ENCODE results near the gene ZNF24.
A peak's percentile ranks its signal among the peaks of the same experiment; 100 is the strongest.

ZNF24 gene

DNA sequence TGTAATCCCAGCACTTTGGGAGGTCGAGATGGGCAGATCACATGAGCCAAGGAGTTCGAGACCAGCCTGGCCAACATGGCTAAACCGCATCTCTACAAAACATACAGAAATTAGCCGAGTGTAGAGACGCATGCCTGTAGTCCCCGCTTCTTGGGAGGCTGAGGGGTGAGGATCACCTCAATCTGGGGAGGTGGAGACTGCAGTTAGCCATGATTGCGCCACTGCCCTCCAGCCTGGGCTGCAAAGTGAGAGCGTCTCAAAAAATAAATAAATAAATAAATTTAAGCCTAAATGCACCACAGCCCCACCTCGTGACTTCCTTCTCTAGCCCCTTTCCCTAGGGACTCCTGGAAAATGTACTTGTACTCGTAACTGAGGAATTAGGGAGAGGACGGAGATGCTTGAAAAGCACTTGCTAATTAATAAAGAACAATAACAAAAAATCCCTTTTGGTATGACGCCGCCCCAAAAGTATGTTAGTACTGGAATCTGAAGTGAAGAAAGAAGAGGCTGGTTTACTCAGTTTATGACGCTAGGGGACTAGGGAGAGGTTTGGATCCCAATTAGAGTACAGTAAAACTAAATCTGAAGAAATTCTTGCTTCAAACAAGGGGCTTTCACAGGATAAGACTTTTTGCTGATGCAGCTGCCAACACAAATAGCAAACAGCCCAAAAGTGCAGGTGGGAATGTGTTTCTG lies 33.8 kb upstream of the ZNF24 start:
- no peaks in the 10 kb centered on the region for H3K36me3 ChIP-seq (ENCODE audit: insufficient read depth, low read length)
- no peak for DNase-seq

DNA sequence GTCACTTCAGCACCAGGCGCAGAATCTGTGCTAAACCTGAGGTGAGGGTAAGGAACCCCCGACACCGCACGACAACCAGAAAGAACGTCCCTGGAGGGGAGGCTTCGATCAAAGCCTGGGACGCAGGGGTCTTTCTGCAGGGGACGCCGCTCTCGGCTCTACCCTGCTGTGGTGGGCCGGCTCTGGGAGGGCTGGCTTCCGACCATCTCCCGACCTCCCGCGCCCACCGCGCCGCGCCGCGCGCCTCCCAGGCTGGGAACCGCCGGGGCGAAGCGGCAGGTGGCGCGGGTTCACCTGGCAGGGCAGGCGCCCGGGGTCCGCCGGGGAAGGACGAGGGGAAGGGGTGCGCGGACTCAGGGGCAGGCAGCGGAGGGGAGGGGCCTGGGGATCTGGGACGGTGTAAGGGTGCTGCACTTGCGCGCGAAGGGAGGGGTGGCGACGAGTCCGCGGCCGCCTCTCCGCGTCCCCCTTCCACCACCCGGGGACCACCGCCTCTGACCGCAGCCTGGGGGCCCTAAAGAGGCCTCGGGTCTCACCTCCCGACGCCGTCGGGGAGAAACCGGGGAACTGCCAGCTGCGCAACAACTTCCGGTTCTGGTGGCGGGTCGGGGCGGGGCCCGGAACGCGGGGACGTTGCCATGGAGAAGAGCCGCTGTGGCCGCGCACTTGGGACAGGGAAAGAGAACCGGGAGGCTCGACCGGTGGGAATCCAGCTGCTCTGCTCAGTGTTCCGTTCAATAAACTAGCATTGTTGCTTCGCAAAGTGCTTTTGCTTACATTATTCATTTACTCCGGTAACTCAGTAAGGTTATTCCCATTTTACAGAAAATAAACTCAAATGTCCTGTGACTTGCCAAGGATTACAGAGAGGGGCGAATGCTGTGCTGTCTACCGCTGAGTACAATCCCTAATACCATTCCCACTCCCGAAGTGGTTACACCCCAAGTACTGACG lies 32.8 kb upstream of the ZNF24 start, which contains the start of gene ZNF396:
Gene ZNF396, minus strand, starts transcription at position 596 of the 954 bp plus-strand sequence. CDS start 3,045 bp downstream, outside the sequence.
- no peaks in the 10 kb centered on the region for H4K20me1 ChIP-seq (ENCODE audit: insufficient read depth, low read length)
- no peaks in the 10 kb centered on the region for H3K9me3 ChIP-seq (ENCODE audit: insufficient read depth, low read length, severe bottlenecking)
- H3K79me2 ChIP-seq (ENCODE audit: insufficient read depth, low read length): no peaks in the 10 kb centered on the region
- peaks cover 14% of the 10 kb centered on the region for H3K27me3 ChIP-seq (ENCODE audit: insufficient read depth, low read length, poor library complexity)
- DNase-seq (peak; percentile 75), ATAC-seq (ENCODE audit: insufficient read depth, low read depth) (peak; percentile 84)
- H3K9ac ChIP-seq (ENCODE audit: low read depth, low read length): peak within 1 kb of the TSS; percentile 54
- peak within 1 kb of the TSS; percentile 12 to 61; a peak in 3 of 4 replicates for H3K4me3 ChIP-seq (ENCODE audit: low read depth in 1 of 2, low read length in 2 of 2)
- peaks cover 14% of the 10 kb centered on the region for H3K4me1 ChIP-seq (ENCODE audit: insufficient read depth, low read length)
- H3K27ac ChIP-seq (ENCODE audit: low read length): no peak within 1 kb of the TSS
- peak within 1 kb of the TSS; percentile 79 for H3K4me2 ChIP-seq (ENCODE audit: insufficient read depth, low read length)
- no peaks in the 10 kb centered on the region for H3K36me3 ChIP-seq (ENCODE audit: insufficient read depth, low read length)
- peak within 1 kb of the TSS; percentile 69 for H2AFZ ChIP-seq (ENCODE audit: low read depth, low read length)
- TF ChIP-seq, protein P1, sequence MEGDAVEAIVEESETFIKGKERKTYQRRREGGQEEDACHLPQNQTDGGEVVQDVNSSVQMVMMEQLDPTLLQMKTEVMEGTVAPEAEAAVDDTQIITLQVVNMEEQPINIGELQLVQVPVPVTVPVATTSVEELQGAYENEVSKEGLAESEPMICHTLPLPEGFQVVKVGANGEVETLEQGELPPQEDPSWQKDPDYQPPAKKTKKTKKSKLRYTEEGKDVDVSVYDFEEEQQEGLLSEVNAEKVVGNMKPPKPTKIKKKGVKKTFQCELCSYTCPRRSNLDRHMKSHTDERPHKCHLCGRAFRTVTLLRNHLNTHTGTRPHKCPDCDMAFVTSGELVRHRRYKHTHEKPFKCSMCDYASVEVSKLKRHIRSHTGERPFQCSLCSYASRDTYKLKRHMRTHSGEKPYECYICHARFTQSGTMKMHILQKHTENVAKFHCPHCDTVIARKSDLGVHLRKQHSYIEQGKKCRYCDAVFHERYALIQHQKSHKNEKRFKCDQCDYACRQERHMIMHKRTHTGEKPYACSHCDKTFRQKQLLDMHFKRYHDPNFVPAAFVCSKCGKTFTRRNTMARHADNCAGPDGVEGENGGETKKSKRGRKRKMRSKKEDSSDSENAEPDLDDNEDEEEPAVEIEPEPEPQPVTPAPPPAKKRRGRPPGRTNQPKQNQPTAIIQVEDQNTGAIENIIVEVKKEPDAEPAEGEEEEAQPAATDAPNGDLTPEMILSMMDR (IDR thresholded peaks at IDR 0.05; ENCODE audit: borderline replicate concordance, extremely low read depth, low read length, poor library complexity, severe bottlenecking): no peak
- no peak for TF ChIP-seq EZH2 (IDR thresholded peaks at IDR 0.05; ENCODE audit: borderline replicate concordance, low read depth, low read length, severe bottlenecking)

More for the DNA sequence above, 33.8 kb upstream of the ZNF24 start:
- TF ChIP-seq, protein P1 (IDR thresholded peaks at IDR 0.05; ENCODE audit: borderline replicate concordance, extremely low read depth, low read length, poor library complexity, severe bottlenecking): no peak
- TF ChIP-seq EZH2 (IDR thresholded peaks at IDR 0.05; ENCODE audit: borderline replicate concordance, low read depth, low read length, severe bottlenecking): no peak
- H3K9ac ChIP-seq (ENCODE audit: low read depth, low read length): no peak overlapping the region
- no peak overlapping the region for H3K4me3 ChIP-seq (ENCODE audit: low read depth in 1 of 2, low read length in 2 of 2)
- H3K27me3 ChIP-seq (ENCODE audit: insufficient read depth, low read length, poor library complexity): peaks cover 14% of the 10 kb centered on the region
- H2AFZ ChIP-seq (ENCODE audit: low read depth, low read length): no peak overlapping the region
- no peak for ATAC-seq (ENCODE audit: insufficient read depth, low read depth)
- peaks cover 14% of the 10 kb centered on the region for H3K4me1 ChIP-seq (ENCODE audit: insufficient read depth, low read length)
- H3K27ac ChIP-seq (ENCODE audit: low read length): no peak overlapping the region
- H3K4me2 ChIP-seq (ENCODE audit: insufficient read depth, low read length): no peak overlapping the region
- no peaks in the 10 kb centered on the region for H4K20me1 ChIP-seq (ENCODE audit: insufficient read depth, low read length)
- no peaks in the 10 kb centered on the region for H3K9me3 ChIP-seq (ENCODE audit: insufficient read depth, low read length, severe bottlenecking)
- no peaks in the 10 kb centered on the region for H3K79me2 ChIP-seq (ENCODE audit: insufficient read depth, low read length)

DNA sequence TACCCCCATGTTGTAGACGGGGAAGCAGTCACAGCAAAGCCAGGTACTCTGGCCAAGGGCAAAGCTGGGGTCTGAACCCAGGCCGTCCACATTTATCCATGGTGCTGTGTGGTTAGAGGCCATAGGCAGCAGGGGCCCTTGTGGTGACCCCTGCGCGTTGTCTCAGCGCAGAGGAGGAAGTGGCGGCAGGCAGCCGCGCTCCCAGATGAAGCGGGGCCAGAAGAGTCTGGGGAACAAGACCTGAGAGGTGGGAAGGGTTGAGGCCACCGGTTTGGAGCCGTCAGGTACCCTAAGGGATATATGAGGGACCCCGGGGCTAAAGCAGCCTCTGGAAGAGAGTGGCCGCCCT lies 32.1 kb upstream of the ZNF24 start:
- peaks cover 14% of the 10 kb centered on the region for H3K27me3 ChIP-seq (ENCODE audit: insufficient read depth, low read length, poor library complexity)
- peak overlapping the region; percentile 79 for H3K4me2 ChIP-seq (ENCODE audit: insufficient read depth, low read length)
- DNase-seq (no peak), ATAC-seq (ENCODE audit: insufficient read depth, low read depth) (no peak; the same call in 2 of the 3 replicates)
- H3K36me3 ChIP-seq (ENCODE audit: insufficient read depth, low read length): no peaks in the 10 kb centered on the region
- no peak overlapping the region for H3K27ac ChIP-seq (ENCODE audit: low read length)
- H4K20me1 ChIP-seq (ENCODE audit: insufficient read depth, low read length): no peaks in the 10 kb centered on the region
- TF ChIP-seq, protein P1 (IDR thresholded peaks at IDR 0.05; ENCODE audit: borderline replicate concordance, extremely low read depth, low read length, poor library complexity, severe bottlenecking): no peak
- no peak for TF ChIP-seq EZH2 (IDR thresholded peaks at IDR 0.05; ENCODE audit: borderline replicate concordance, low read depth, low read length, severe bottlenecking)
- peak overlapping the region; percentile 69 for H2AFZ ChIP-seq (ENCODE audit: low read depth, low read length)
- peak overlapping the region; percentile 54 for H3K9ac ChIP-seq (ENCODE audit: low read depth, low read length)
- no peaks in the 10 kb centered on the region for H3K79me2 ChIP-seq (ENCODE audit: insufficient read depth, low read length)
- no peaks in the 10 kb centered on the region for H3K9me3 ChIP-seq (ENCODE audit: insufficient read depth, low read length, severe bottlenecking)
- H3K4me3 ChIP-seq (ENCODE audit: low read depth in 1 of 2, low read length in 2 of 2): peak overlapping the region in 1 of 2 experiments; percentile 61; a peak in 3 of 4 replicates
- H3K4me1 ChIP-seq (ENCODE audit: insufficient read depth, low read length): peaks cover 14% of the 10 kb centered on the region
